ENCODE data around the gene DOCK9. TPM values are rescaled to one million over a fixed set of nuclear protein-coding genes. Genes with fewer than 3 reads are reported as not detected.

The DOCK9 gene
- total RNA-seq, 4 donors from 2014 or later, result 121 to 240 (median 200) TPM

DNA sequence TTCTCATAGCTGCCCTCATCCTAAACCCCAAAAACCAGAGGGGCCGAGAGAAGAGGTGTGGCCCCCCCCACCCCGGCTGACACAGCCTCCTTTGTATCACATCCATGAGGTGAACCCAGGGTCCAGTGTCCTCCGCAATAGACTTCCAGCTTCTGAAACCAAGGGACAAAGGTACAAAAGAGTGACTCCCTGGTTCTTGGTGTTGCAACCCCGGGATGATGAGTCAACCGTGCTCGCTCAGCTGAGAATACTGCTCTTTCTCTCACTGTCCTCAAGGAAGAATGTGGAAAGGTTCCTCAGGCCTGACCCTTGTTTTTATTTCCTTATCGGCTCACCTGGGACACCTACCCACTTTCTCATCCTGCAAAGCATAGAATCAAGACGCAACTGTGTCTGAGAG is 230.9 kb downstream of the DOCK9 start:
- H3K27me3 ChIP-seq, result peaks cover 14% of the 10 kb centered on the region
- no peak for DNase-seq (ENCODE audit: low spot score in 2 of 2)
- H3K9me3 ChIP-seq, result no peaks in the 10 kb centered on the region
- no peak overlapping the region for H3K4me3 ChIP-seq
- H3K4me1 ChIP-seq, result peaks cover 7% of the 10 kb centered on the region
- no peaks in the 10 kb centered on the region for H3K36me3 ChIP-seq
- 91% methylated on average over 8 of the region's 8 CpGs for WGBS
- no peak overlapping the region for H3K27ac ChIP-seq
- TF ChIP-seq, protein P1, sequence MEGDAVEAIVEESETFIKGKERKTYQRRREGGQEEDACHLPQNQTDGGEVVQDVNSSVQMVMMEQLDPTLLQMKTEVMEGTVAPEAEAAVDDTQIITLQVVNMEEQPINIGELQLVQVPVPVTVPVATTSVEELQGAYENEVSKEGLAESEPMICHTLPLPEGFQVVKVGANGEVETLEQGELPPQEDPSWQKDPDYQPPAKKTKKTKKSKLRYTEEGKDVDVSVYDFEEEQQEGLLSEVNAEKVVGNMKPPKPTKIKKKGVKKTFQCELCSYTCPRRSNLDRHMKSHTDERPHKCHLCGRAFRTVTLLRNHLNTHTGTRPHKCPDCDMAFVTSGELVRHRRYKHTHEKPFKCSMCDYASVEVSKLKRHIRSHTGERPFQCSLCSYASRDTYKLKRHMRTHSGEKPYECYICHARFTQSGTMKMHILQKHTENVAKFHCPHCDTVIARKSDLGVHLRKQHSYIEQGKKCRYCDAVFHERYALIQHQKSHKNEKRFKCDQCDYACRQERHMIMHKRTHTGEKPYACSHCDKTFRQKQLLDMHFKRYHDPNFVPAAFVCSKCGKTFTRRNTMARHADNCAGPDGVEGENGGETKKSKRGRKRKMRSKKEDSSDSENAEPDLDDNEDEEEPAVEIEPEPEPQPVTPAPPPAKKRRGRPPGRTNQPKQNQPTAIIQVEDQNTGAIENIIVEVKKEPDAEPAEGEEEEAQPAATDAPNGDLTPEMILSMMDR (IDR thresholded peaks at IDR 0.05), result no peak
- TF ChIP-seq POLR2AphosphoS5 (IDR thresholded peaks at IDR 0.05) (no peak), POLR2A (IDR thresholded peaks at IDR 0.05) (no peak), EP300 (IDR thresholded peaks at IDR 0.05) (no peak)

Other genes starting within 250 kb of the DOCK9 start
- gene SLC15A1, start 225.4 kb downstream of the DOCK9 start, total RNA-seq, result 10 to 100 TPM; 34.1 to 64.3 (median 62.4) TPM
- 100 to 1,000 TPM in 2 of 4 donors, 10 to 100 TPM in 2; 67.3 to 111 (median 93.8) TPM for gene UBAC2, start 222.8 kb upstream of the DOCK9 start, total RNA-seq

Measured in suprapubic skin (tissue), 4 donors.